Right renal pelvis (tissue), 4 donors: ENCODE data around the gene FFAR3. TPM values are rescaled to one million over a fixed set of nuclear protein-coding genes. Genes with fewer than 3 reads are reported as not detected.

Source experiments
- DNase-seq, 4 donors: peaks; one replicate each; pipeline ENCODE4 v3.0.0-alpha.2; 2013; ENCODE audit warnings: low read depth in 4 of 4, low spot score in 3 of 4, missing footprints in 1 of 4
- polyA plus RNA-seq, 4 donors: library from polyadenylated mRNA; unstranded; fragments of 120-200 nt; gene quantifications; one replicate each; pipeline ENCODE4 v1.2.1, GENCODE V29; 2013; ENCODE audit not compliant: insufficient read length in 4 of 4

Gene FFAR3
- polyA plus RNA-seq, 4 donors: 0.10 to 0.30 (median 0.25) TPM; not detected in 1

DNA sequence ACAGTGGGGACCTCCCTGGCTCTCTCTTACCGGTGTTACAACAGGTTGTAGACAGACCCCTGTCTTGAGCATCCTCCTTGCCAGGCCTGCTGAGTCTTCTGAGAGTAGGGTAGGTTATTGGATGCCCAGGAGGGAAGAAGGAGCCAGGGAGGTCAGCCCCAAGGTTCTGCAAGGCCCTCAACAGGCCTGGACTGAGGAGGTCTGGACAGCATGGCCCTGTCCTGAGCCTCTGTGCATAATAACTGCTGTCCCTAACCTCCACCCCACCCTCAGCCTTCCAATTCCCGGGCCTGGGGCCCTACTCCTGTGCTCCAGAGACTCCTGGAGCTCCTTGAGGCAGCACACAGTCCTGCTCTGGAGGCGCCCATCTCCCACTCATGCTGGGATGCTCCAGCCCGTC is 28.9 kb upstream of the FFAR3 start:
- DNase-seq: no peak

DNA sequence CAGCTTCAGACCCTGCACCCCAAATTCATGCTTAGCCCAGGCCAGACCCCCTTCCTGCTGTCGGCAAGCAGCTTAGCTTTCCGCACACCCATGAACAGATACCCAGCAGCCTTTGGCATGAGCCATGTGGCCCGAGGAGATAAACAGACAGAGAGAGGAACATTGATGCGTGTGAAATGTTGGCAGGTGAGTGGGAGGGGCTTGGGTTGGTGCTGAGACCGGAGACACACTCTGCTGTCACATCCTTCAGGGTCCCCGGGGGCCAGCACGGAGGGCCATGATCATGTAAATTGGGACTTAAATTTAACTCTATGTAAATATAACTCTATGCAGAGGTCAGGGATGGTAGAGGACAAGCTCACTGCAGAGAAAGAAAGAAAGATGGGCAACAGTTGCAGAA is 27.8 kb upstream of the FFAR3 start:
- DNase-seq: no peak

DNA sequence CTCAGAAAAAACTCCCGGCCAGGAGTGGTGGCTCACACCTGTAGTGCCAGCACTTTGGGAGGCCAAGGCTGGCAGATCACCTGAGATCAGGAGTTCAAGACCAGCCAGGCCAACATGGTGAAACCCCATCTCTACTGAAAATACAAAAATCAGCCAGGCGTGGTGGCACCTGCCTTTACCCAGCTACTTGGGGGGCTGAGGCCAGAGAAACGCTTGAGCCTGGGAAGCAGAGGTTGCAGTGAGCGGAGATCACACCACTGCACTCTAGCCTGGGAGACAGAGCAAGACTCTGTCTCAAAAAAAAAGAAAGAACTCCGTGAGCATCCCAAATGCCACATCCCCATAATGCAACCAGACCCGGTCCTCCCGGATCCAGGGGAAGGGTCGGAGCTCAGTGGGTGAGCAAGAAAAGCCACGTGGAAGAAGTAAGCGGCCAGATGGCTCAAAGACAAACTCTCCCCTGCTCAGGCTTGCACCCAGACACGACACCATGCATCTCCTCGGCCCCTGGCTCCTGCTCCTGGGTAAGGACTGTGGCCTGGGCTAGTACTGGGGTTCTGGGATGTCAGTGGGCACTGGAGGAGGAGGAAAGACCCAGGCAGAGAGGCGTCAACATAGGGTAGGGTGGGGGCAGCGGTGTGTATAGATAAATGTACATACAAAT is 26.6 kb upstream of the FFAR3 start:
- DNase-seq: no peak

DNA sequence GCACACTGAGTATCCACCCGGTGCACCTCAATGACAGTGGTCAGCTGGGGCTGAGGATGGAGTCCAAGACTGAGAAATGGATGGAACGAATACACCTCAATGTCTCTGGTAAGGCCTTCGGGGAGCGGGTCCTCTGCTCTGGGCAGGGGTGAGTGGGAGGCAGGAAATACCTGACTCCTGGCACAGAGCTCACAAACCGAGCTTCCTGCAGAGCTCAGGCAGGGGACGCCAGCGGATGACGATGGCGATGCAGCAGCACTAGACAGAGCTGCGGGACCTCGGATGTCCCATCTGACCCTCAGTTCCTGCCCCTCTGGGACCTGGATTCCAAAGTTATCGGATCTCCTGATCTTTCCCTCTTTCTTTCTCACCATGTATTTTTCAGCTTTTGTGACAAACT is 25.4 kb upstream of the FFAR3 start:
- DNase-seq: no peak

DNA sequence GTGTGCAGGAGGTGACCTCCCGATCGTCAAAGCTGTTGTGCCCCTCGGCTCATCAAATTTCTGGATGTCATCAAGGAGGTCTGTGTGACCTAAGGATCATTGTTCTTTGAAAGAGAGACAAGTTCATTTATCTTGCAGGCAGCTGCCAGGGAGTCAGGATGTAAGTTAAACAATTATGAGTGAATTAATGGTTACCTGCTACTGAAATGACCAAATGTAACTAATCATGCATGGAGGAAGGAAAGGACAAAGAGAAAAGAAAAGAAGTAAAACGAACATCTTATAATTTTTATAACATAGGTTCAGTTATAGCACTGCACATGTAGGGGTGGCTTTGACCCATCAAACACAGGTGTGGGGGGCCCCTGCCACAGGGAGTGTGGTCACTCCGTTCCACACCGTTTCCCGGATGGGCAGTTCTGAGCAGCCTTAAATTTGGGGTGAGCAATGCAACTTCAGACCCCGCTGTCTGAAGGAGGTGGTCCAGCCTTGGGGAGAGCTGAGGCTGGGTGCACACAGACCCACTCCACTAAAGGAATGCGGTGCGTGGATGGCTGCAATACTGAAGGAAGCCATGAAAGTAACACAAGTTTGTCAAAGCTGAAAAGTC is 24.0 kb upstream of the FFAR3 start:
- DNase-seq: no peak

DNA sequence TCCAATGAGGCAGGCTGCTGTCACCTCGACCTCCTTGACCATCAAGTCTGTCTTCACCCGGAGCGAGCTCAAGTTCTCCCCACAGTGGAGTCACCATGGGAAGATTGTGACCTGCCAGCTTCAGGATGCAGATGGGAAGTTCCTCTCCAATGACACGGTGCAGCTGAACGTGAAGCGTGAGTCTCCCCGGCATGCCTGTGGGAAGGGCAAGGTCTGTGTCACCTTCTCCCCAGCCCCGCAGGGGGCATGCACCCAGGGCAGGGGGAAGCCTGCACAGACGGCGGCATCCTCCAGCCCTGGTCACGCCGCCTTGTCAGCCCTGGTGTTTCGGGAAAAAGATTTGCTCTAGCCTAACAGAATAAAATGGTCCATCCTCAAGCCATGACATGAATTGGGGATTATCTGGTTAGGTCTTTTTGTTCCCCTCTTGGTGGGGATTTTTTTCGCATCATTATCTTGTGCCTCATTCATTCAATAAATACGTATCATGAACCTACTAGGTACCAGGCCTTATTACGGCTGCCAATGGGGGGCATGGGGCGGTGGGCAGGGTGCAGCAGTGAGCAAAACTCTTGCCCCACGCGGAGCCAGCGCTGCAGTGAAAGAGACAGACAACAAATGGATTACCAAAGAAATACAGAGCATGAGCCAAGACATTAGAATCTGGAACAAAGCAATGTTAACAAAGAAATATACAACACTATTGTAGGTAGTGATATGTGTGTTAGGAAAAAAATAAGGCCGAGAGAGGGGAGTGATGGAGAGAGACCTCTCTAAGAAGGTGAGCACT is 21.9 kb upstream of the FFAR3 start:
- DNase-seq: no peak

DNA sequence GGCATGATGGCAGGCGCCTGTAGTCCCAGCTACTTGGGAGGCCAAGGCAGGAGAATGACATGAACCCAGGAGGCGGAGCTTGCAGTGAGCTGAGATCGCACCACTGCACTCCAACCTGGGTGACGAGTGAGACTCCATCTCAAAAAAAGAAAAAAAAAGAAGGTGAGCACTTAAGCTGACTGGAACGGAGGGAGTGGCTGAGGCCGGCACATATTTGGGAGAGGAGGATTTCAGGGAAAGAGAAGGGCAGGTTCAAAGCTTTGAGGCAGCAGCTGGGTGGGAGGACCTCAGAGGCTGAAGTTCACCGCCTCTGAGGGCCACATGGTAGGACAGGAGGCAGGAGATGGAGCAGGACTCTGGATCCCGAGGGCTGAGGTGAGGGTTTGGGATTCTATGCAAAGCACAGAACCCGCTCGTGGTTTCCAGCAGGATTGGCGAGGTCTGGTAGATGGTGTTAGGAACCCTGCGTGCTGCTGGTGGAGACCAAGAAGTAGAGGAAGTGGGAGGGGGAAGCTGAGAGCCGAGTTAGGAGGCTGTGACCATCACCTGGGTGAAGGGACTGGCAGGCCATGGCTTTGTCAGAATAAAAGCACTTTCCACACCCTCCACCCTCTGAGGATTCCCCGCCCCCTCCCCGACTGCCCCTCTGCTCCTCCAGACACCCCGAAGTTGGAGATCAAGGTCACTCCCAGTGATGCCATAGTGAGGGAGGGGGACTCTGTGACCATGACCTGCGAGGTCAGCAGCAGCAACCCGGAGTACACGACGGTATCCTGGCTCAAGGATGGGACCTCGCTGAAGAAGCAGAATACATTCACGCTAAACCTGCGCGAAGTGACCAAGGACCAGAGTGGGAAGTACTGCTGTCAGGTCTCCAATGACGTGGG is 20.9 kb upstream of the FFAR3 start:
- no peak for DNase-seq

DNA sequence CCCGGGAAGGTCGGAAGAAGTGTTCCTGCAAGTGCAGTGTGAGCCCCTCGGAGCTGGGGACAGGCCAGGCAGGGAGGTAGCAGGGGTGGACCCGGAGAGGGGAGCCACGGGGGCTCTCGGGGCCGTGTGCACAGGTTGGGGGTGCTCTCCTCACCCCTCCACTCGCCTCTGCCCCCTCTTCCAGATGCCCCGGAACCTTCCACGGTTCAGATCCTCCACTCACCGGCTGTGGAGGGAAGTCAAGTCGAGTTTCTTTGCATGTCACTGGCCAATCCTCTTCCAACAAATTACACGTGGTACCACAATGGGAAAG is 20.3 kb upstream of the FFAR3 start:
- DNase-seq: no peak

DNA sequence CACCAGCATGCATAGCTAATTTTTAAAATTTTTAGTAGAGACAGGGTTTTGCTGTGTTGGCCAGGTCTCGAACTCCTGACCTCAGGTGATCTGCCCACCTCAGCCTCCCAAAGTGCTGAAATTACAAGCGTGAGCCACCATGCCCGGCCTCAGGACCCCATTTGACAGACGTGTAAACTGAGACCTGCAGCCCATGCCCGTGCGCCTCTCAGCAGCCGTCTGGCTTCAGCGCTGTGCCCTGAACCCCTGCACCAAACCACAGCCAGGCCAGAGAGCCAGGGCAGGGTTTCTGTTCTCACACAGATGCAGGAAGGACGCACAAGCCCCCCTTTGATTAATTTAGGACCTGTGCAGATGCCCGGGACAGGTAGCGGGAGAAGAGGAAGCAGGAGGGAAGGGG is 17.8 kb upstream of the FFAR3 start:
- DNase-seq: no peak

DNA sequence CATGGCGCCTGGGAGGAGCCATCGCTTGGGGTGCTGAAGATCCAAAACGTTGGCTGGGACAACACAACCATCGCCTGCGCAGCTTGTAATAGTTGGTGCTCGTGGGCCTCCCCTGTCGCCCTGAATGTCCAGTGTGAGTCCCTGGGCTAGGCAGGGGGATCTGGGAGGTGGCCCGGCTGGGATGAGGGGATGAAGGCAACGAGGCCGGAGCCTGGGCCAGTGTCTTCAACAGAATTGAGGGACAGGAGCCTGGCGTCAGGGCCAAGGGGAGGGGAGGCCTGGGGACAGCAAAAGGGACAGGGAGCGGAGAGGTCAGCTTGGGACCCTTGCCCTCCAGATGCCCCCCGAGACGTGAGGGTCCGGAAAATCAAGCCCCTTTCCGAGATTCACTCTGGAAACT is 17.3 kb upstream of the FFAR3 start:
- no peak for DNase-seq

DNA sequence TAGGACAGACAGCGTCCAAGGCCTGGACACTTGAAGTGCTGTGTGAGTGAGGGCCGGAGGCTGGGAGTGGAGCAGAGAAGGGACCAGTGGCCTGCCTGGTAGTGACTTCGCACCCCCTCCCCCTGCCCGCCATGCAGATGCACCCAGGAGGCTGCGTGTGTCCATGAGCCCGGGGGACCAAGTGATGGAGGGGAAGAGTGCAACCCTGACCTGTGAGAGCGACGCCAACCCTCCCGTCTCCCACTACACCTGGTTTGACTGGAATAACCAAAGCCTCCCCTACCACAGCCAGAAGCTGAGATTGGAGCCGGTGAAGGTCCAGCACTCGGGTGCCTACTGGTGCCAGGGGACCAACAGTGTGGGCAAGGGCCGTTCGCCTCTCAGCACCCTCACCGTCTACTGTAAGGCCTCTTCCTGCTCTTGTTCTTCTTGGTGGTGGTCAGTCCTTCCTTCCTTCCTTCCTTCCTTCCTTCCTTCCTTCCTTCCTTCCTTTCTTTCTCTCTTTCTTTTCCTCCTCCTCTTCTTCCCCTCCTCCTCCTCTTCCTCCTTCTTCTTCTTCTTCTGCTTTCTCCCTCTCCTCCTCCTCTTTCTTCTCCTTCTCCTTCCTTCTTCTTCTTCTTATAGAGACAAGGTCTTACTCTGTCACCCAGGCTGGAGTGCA is 16.6 kb upstream of the FFAR3 start:
- no peak for DNase-seq

DNA sequence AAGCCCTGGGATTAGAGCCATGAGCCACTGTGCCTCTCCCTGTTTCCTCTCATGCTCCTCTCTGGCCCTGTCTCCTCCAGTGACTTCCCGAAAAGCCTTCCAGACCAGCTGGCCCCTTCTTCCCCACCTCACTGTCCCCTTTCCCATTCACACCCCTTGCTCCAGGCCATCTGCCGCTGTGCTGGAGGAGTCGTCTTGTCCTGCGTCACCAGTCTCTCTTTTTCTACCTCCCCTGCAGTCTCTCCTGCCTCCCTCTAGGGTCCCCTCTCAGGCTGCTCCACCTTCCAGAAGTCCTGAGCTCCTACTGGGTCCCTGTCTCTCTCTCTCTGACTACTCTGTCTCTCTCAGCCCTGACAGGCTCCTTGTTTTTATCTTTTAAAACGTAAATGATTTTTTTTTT is 15.8 kb upstream of the FFAR3 start:
- DNase-seq: no peak

DNA sequence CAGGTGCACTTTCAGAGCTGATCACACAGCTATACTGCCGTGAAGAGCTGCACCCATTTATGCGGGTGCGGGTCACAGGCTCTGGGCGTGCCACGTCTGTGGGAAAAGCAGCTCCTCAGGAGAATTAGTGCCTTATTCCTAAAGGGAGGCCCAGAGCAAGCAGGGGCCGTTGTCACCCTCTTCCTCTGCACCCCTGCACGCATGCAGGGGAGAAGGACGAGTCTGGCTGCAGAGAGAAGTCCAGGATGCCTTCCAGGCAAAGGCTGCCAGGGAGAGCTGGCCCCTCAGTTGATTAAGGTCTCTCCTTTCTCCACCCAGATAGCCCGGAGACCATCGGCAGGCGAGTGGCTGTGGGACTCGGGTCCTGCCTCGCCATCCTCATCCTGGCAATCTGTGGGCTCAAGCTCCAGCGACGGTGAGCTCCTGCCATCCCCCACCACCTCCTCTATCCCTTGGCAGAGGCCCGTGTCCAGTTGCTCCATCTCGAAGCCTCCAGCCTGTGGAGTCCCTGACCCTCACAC is 13.7 kb upstream of the FFAR3 start:
- no peak for DNase-seq

DNA sequence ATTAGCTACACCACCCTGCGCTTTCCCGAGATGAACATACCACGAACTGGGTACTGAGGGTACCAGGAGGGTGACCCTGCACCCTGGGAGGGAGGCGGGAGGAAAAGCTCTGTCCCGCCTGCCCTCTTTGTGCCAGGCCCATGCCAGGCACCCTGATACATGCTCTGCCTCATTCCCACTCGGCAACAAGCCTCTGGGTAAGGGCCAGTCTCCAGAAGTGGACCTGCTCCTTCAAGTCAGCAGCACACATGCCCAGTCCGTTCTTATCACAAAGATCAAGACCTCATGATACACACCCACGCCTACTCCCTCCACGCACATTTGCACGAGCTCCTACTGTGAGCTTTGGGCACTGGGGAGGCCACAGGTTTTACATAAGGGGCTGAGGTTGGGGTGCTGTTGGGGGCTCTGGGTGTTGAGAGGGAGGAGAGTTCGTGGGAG is 12.6 kb upstream of the FFAR3 start:
- no peak for DNase-seq

DNA sequence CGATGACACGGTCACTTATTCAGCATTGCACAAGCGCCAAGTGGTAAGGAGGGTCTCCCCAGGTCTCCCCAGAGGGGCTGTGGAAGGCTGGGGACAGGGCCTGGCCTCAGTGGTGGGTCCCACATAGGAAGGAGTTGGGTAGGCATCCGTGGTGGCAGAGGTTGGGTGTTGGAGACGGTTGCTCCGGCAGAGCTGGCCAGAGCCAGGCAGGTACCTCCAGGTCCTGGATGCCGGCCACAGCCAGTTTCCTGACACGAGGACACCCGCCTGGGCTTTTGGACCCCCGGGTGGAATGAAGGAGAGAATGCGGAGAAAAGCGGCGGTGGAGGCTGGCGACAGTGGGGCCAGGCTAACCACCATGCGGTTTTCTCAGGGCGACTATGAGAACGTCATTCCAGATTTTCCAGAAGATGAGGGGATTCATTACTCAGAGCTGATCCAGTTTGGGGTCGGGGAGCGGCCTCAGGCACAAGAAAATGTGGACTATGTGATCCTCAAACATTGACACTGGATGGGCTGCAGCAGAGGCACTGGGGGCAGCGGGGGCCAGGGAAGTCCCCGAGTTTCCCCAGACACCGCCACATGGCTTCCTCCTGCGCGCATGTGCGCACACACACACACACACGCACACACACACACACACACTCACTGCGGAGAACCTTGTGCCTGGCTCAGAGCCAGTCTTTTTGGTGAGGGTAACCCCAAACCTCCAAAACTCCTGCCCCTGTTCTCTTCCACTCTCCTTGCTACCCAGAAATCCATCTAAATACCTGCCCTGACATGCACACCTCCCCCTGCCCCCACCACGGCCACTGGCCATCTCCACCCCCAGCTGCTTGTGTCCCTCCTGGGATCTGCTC is 11.8 kb upstream of the FFAR3 start:
- no peak for DNase-seq

DNA sequence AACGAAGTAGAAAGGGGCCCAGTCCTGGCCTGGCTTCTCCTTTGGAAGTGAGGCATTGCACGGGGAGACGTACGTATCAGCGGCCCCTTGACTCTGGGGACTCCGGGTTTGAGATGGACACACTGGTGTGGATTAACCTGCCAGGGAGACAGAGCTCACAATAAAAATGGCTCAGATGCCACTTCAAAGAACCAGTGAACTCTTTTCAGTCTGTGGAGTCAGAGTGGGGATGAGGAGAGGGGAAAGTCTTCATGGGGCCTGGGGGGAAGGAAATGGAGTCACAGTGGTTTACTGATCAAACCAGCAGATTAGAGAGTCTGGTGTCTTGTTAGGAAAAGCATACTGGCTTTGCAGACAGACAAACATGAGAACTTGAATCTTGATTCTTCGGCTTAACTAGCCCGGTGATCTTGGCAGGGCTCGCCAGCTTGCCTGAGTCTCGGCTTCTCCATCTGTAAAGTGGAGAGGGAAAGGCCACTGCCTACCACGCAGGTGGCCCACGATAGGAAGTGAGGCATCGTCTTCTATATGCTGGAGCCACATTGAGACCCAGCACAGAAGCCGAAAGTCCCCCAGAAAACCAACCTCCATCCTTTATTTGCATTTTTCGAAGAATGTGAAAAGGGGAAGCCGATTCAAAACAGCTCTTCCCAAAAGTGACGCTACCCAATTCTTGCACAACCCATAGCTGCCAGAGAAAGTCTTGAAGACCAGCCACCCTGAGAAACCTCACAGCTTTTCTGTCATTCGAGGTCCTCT is 10.9 kb upstream of the FFAR3 start, which contains the start of gene FFAR1:
Gene FFAR1, plus strand, starts transcription at position 732 of the 759 bp plus-strand sequence. CDS start 3,650 bp downstream, outside the sequence.
- no peak for DNase-seq

DNA sequence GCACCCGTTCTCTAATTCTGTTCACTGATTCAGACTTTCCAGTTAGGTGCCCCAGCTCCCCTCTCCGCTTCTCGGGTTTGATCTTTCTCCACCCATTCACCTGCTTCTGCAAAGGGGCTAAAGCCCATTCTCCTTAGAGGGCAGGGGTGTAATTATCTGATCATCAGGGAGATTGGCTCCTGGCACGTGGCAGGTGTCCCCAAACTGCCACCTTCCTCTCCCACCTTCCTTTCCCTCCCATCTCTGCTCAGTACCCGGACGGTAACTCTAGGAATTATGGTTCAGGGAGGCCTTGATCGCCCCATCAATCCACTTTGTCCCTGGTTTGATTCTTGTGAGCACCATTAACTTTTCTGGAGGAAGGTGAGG is 10.3 kb upstream of the FFAR3 start:
- no peak for DNase-seq

DNA sequence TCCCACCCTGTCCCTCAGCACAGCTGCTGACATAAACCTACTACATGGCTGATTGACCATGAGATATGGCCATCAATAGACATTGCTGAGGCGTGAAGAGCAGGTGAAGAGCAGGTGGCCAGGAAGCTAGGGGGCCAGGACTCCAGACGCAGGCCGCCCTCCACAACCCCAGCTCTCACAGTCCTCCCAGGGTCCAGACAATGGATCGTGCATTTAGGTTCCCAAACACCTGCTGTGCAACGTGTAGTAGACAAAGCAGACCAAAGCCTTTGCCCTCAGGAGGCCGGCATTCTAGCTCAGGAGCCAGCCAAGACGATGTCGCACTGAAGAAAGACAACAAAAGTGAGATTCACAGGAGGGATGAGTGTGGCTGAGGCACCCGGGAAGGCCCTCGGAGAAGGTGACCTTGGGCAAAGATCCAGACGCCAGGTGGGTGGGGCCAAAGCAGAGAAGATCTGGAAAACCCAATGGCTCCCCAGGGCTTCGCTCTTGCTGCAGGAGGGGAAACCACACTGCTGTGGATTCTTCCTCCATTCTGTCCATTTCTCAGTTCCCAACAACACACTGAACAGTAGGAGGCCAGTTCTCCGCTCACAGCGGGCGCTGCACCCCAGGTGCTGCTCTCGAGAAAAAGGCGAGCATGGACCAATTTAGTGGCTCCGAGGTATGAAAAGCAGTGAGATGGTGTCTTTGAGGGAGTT is 9.2 kb upstream of the FFAR3 start:
- DNase-seq: no peak
